ENCODE measurements around the gene CCT7. TPM values are rescaled to one million over a fixed set of nuclear protein-coding genes. Genes with fewer than 3 reads are reported as not detected.

CCT7 gene
- total RNA-seq, 1 experiment from 2014 or later, result 538 TPM

- Histone ChIP-seq H3K36me3 (ENCODE audit: low read depth, low read length) (peaks cover 6% of the 10 kb centered on the region; the same call in 1 of the 2 replicates), H3K4me1 (ENCODE audit: insufficient read depth, low read length) (peaks cover 5% of the 10 kb centered on the region; the same call in 1 of the 2 replicates), H3K9me2 (replicated peaks; ENCODE audit: low read length) (no peaks in the 10 kb centered on the region), H2AFZ (ENCODE audit: low read length) (no peak overlapping the region), H3K4me2 (ENCODE audit: low read length) (no peak overlapping the region), H4K20me1 (ENCODE audit: low read length) (no peaks in the 10 kb centered on the region), H3K79me2 (ENCODE audit: low read length) (peaks cover 6% of the 10 kb centered on the region; the same call in 1 of the 2 replicates), H3F3A (ENCODE audit: low read length, unreplicated experiment) (no peaks in the 10 kb centered on the region), H3K9ac (ENCODE audit: low read length) (no peak overlapping the region), H3K9me3 (ENCODE audit: low read length) (no peaks in the 10 kb centered on the region), H3K4me3 (ENCODE audit: low read length) (no peak overlapping the region), H3K27ac (ENCODE audit: low read length) (no peak overlapping the region), H3K27me3 (ENCODE audit: low read length) (no peaks in the 10 kb centered on the region)
- intact Hi-C loops (cut with micrococcal nuclease), result no loop called here
- no peak for DNase-seq
- BruUV-seq (replicated peaks), result no TSS peak
- no peak for ATAC-seq
- ChIA-PET POLR2A (ENCODE audit: unreplicated experiment) (no interaction called here), CTCF (no interaction called here)
- TF ChIP-seq EZH2 (IDR thresholded peaks at IDR 0.05; ENCODE audit: low read length, unreplicated experiment), result no peak
- no peak for TF ChIP-seq EZH2phosphoT487 (IDR thresholded peaks at IDR 0.05; ENCODE audit: borderline replicate concordance, low read length)
- no peak for TF ChIP-seq CTCF (conservative IDR thresholded peaks at IDR 0.05; ENCODE audit: low read depth, low read length)
These were observed 5.5 kb upstream of the CCT7 start for GRCh38 chr2:73228631-73229030.

- ChIA-PET CTCF (interaction anchor here (1.2 kb wide), 1 partner anchor 20 kb away, joined by 3 read pairs; no protein-coding TSS in a partner anchor), POLR2A (ENCODE audit: unreplicated experiment) (interaction anchor here (0.6 kb wide), 1 partner anchor 136 kb away, joined by 4 read pairs; no protein-coding TSS in a partner anchor)
- DNase-seq, result peak; percentile 13
- Histone ChIP-seq H3K9me3 (ENCODE audit: low read length) (no peaks in the 10 kb centered on the region), H3K9me2 (replicated peaks; ENCODE audit: low read length) (no peaks in the 10 kb centered on the region), H3F3A (ENCODE audit: low read length, unreplicated experiment) (no peaks in the 10 kb centered on the region), H3K79me2 (ENCODE audit: low read length) (peaks cover 44% of the 10 kb centered on the region), H2AFZ (ENCODE audit: low read length) (peak overlapping the region; percentile 96), H3K4me3 (ENCODE audit: low read length) (peak overlapping the region; percentile 94), H3K27me3 (ENCODE audit: low read length) (no peaks in the 10 kb centered on the region), H3K27ac (ENCODE audit: low read length) (no peak overlapping the region), H3K4me2 (ENCODE audit: low read length) (peak overlapping the region; percentile 99), H3K36me3 (ENCODE audit: low read depth, low read length) (peaks cover 5% of the 10 kb centered on the region; the same call in 1 of the 2 replicates), H3K9ac (ENCODE audit: low read length) (peak overlapping the region; percentile 72), H4K20me1 (ENCODE audit: low read length) (peaks cover 29% of the 10 kb centered on the region), H3K4me1 (ENCODE audit: insufficient read depth, low read length) (peaks cover 15% of the 10 kb centered on the region)
- TF ChIP-seq CTCF (conservative IDR thresholded peaks at IDR 0.05; ENCODE audit: low read depth, low read length), result no peak; the same call in 1 of the 2 replicates
- TF ChIP-seq EZH2 (IDR thresholded peaks at IDR 0.05; ENCODE audit: low read length, unreplicated experiment), result no peak
- no peak for TF ChIP-seq EZH2phosphoT487 (IDR thresholded peaks at IDR 0.05; ENCODE audit: borderline replicate concordance, low read length)
- intact Hi-C loops (cut with micrococcal nuclease), result loop anchor here (1.0 kb wide), 1 partner anchor 18 kb away; the partner anchor contains the start of gene SMYD5
- TSS peak; percentile 38 for BruUV-seq (replicated peaks)
- peak; percentile 8; the same call in 1 of the 2 replicates for ATAC-seq
These were observed 1.5 kb upstream of the CCT7 start for GRCh38 chr2:73232403-73233153.

Data from PC-3 (cell line).